K562 (cell line): ENCODE data around the gene TSPOAP1. TPM values are rescaled to one million over a fixed set of nuclear protein-coding genes. Genes with fewer than 3 reads are reported as not detected.
A peak's percentile ranks its signal among the peaks of the same experiment; 100 is the strongest.

Experiments
- ATAC-seq: fragments of 200-7000 bp; cut with Tn5 transposase; 3 replicates; pipeline ENCODE4 v1.9.1; 2020; ENCODE audit warnings: moderate library complexity
- BruUV-seq: library from RNA; stranded (reverse); fragments of 400-500 nt; replicated peaks from 2 replicates; lab custom pipeline; 2021; lab: Mats Ljungman, UMichigan
- CTCF ChIA-PET: fragments of 300-600 bp; formaldehyde crosslinking; extraction: SDS; loops from one replicate; lab custom pipeline; 2021; ENCODE audit warnings: low intra/inter-chr PET ratio; lab: Yijun Ruan, JAX
- POLR2A ChIA-PET: fragments of 300-600, 350-650 bp; sonication (Branson Sonifier 250); formaldehyde crosslinking; extraction: SDS; loops from one replicate; lab custom pipeline; 2021; ENCODE audit warnings: antibody characterized with exemption, inconsistent platforms; lab: Yijun Ruan, JAX
- DNase-seq, 4 experiments: peaks; one replicate each; pipeline versions ENCODE4 v3.0.0 to v3.0.0-alpha.2; 2011 to 2018; ENCODE audit warnings: low spot score in 3 of 4, mixed read lengths in 3 of 4; ENCODE audit errors: extremely low read depth in 1 of 4
- FAIRE-seq: peaks from 2 replicates; lab custom pipeline; 2011; peaks lifted over from hg19 to GRCh38; lab: Jason Lieb, UNC
- H2AFZ ChIP-seq: 2 replicates; pipeline ENCODE4 v1.6.0; 2011; ENCODE audit warnings: low read depth, low read length, control low read depth, inconsistent platforms
- H3K27ac ChIP-seq: fragments of 200-600 bp; 3 replicates; pipeline ENCODE4 v1.8.0; 2011; ENCODE audit warnings: low read depth, mild to moderate bottlenecking, control low read depth, inconsistent platforms, low read length, moderate library complexity, mixed read lengths; ENCODE audit errors: extremely low read depth
- H3K27me3 ChIP-seq, 2 experiments: fragments of 300-600 bp in 1 of 2; 2 replicates in 1 of 2; 3 replicates in 1 of 2; pipeline versions ENCODE4 v1.6.0 to v1.8.0; 2011; ENCODE audit warnings: inconsistent platforms in 2 of 2, low read length in 2 of 2, mild to moderate bottlenecking in 1 of 2, mixed read lengths in 1 of 2, moderate library complexity in 1 of 2; ENCODE audit not compliant: control insufficient read depth in 2 of 2, insufficient read depth in 2 of 2
- H3K36me3 ChIP-seq: fragments of 300-600 bp; 3 replicates; pipeline ENCODE4 v1.8.0; 2011; ENCODE audit warnings: mild to moderate bottlenecking, low read length, inconsistent platforms; ENCODE audit not compliant: control insufficient read depth, insufficient read depth
- H3K4me1 ChIP-seq, 2 experiments: fragments of 200-600 bp in 1 of 2; replicated peaks in 1 of 2; 2 replicates in 1 of 2; 3 replicates in 1 of 2; pipeline versions ENCODE4 v1.5.1 to v1.8.0; 2011; ENCODE audit warnings: inconsistent platforms in 2 of 2, low read length in 2 of 2, mild to moderate bottlenecking in 1 of 2, mixed read lengths in 1 of 2, moderate library complexity in 1 of 2; ENCODE audit not compliant: control insufficient read depth in 2 of 2, insufficient read depth in 2 of 2
- H3K4me2 ChIP-seq: 2 replicates; pipeline ENCODE4 v1.6.1; 2011; ENCODE audit warnings: low read length, control low read depth, inconsistent platforms, mixed read lengths; ENCODE audit not compliant: insufficient read depth
- H3K4me3 ChIP-seq: fragments of 200-600 bp; sonication (generic), shearing (Covaris generic); 2 replicates; pipeline ENCODE4 v1.5.1; 2016; ENCODE audit warnings: control low read depth, inconsistent platforms
- H3K79me2 ChIP-seq: fragments of 200-600 bp; 3 replicates; pipeline ENCODE4 v1.8.0; 2011; ENCODE audit warnings: low read length, inconsistent platforms; ENCODE audit not compliant: control insufficient read depth, insufficient read depth
- H3K9ac ChIP-seq, 2 experiments: 2 replicates each; pipeline versions ENCODE4 v1.6.0 to v1.6.1; 2011; ENCODE audit warnings: low read depth in 2 of 2, low read length in 2 of 2, control low read depth in 1 of 2, inconsistent platforms in 1 of 2, mild to moderate bottlenecking in 1 of 2, mixed read lengths in 1 of 2; ENCODE audit not compliant: insufficient read depth in 1 of 2
- H3K9me1 ChIP-seq: one replicate; pipeline ENCODE4 v1.6.0; 2011; ENCODE audit warnings: inconsistent platforms, mild to moderate bottlenecking, low read length, moderate library complexity; ENCODE audit not compliant: control insufficient read depth, insufficient read depth
- H3K9me3 ChIP-seq: replicated peaks from 2 replicates; pipeline ENCODE4 v1.5.1; 2011; ENCODE audit warnings: low read depth, low read length, inconsistent platforms; ENCODE audit not compliant: control insufficient read depth, insufficient read depth
- H4K20me1 ChIP-seq: replicated peaks from 2 replicates; pipeline ENCODE4 v1.6.1; 2011; ENCODE audit warnings: low read length, inconsistent platforms, mixed read lengths; ENCODE audit not compliant: control insufficient read depth, insufficient read depth
- E2F6 ChIP-seq, 2 experiments: IDR thresholded peaks; 2 replicates each; pipeline ENCODE4 v1.6.1; 2011; ENCODE audit warnings: borderline replicate concordance in 1 of 2, control low read depth in 1 of 2, low read depth in 1 of 2, low read length in 1 of 2, mild to moderate bottlenecking in 1 of 2, mixed read lengths in 1 of 2, moderate library complexity in 1 of 2; ENCODE audit not compliant: insufficient read depth in 1 of 2, insufficient read length in 1 of 2, poor library complexity in 1 of 2, severe bottlenecking in 1 of 2; ENCODE audit errors: extremely low read depth in 1 of 2
- ZNF79 ChIP-seq: fragments of 250-450 bp; sonication (Bioruptor Pico); IDR thresholded peaks from 2 replicates; pipeline ENCODE4 v1.4.0; 2020; ENCODE audit warnings: low read depth, mild to moderate bottlenecking, moderate library complexity
- WGBS: fragments of 100-300 bp; shearing (Covaris generic); methylation state at CpG from one replicate; pipeline ENCODE4 v1.1.6; 2016; ENCODE audit warnings: low coverage, mixed read lengths; ENCODE audit not compliant: insufficient coverage; ENCODE audit errors: missing lambda C conversion rate; 5-methylcytosine and 5-hydroxymethylcytosine counted together
- in situ Hi-C: fragments of 300-500 bp; cut with MboI; formaldehyde crosslinking; loops from 4 replicates; pipeline ENCODE4 v1.15.0; 2018; ENCODE audit warnings: inconsistent platforms, mixed read lengths
- intact Hi-C: fragments of 100-400 bp; cut with micrococcal nuclease; formaldehyde crosslinking; loops from 2 replicates; pipeline ENCODE4 v1.14.2; 2022
- polyA plus RNA-seq, 8 experiments: library from polyadenylated mRNA; depleted of rRNA in 4 of 8; stranded (reverse) in 5 of 8; unstranded in 3 of 8; fragments of >200 nt; fragmentation: Nextera tagmentation in 2 of 8; fragmentation: Illumina TruSeq in 1 of 8; extraction: Ambion mirVana in 2 of 8; extraction: Trizol in 1 of 8; gene quantifications; 2 replicates each; pipeline versions ENCODE4 v1.2.1 to v1.2.3, GENCODE V29; 2011 to 2014; ENCODE audit warnings: inconsistent platforms in 1 of 8, missing spikeins in 1 of 8
- total RNA-seq, 7 experiments: library from RNA; depleted of rRNA in 6 of 7; stranded (reverse); fragments of >200 nt in 6 of 7; fragmentation: Illumina TruSeq in 2 of 7; extraction: Trizol in 2 of 7; gene quantifications; 2 replicates each; pipeline versions ENCODE4 v1.2.1 to v1.2.3, GENCODE V29; 2011 to 2021; ENCODE audit warnings: low replicate concordance in 1 of 7

TSPOAP1 gene
- total and polyA plus RNA-seq, 9 of the 15 experiments (the other 6 are each of a cell fraction or from before 2014, with no cell fraction given): 0.87 to 3.9 (median 1.8) TPM; not detected in 2

- Histone ChIP-seq H3K9me3 (no peaks in the 10 kb centered on the region), H3K27ac (no peak overlapping the region), H3K4me2 (no peak overlapping the region), H4K20me1 (peaks cover 2% of the 10 kb centered on the region; the same call in 1 of the 2 replicates), H3K4me1 (peaks cover 0 to 21% of the 10 kb centered on the region in 2 experiments; a peak in 3 of 5 replicates), H3K27me3 (peaks cover 19 to 57% of the 10 kb centered on the region in 2 experiments; a peak in 4 of 5 replicates), H2AFZ (no peak overlapping the region), H3K36me3 (no peaks in the 10 kb centered on the region), H3K4me3 (no peak overlapping the region), H3K9me1 (no peaks in the 10 kb centered on the region), H3K9ac (no peak overlapping the region), H3K79me2 (no peaks in the 10 kb centered on the region)
- no TSS peak for BruUV-seq
- TF ChIP-seq ZNF79: no peak
- TF ChIP-seq E2F6 (IDR thresholded peaks at IDR 0.05; ENCODE audit: borderline replicate concordance in 1 of 2, extremely low read depth in 1 of 2, insufficient read depth in 1 of 2, insufficient read length in 1 of 2, low read depth in 1 of 2, low read length in 1 of 2, poor library complexity in 1 of 2, severe bottlenecking in 1 of 2): peak in 1 of 2 experiments; percentile 35
- intact Hi-C loops (no loop called here), in situ Hi-C loops (loop anchor here (25.0 kb wide), 1 partner anchor 732 kb away; no protein-coding TSS in a partner anchor)
- DNase-seq (peak in 2 of 4 experiments; percentile 7 to 12), ATAC-seq (peak; percentile 16; the same call in 2 of the 3 replicates), FAIRE-seq (no peak)
- ChIA-PET POLR2A (interaction anchor here (0.6 to 1.8 kb wide), 5 partner anchors 15 to 165 kb away, joined by 3 to 6 read pairs (median 3); no protein-coding TSS in a partner anchor), CTCF (no interaction called here)
- WGBS: 17% methylated on average over 16 of the region's 16 CpGs
These were observed 48.7 kb downstream of the TSPOAP1 start for GRCh38 chr17:58279736-58280479.
